Kidney capillary endothelial cell (primary cell): ENCODE results near the gene VCY.
"Not testable (repeated sequence)": the region's sequence is repeated elsewhere in the genome, so short reads cannot be mapped to it uniquely, and the experiment has no call there.

Source experiments
- DNase-seq: peaks from one replicate; pipeline ENCODE4 v3.0.0-alpha.2; 2018; ENCODE audit warnings: low spot score

Gene VCY

DNA sequence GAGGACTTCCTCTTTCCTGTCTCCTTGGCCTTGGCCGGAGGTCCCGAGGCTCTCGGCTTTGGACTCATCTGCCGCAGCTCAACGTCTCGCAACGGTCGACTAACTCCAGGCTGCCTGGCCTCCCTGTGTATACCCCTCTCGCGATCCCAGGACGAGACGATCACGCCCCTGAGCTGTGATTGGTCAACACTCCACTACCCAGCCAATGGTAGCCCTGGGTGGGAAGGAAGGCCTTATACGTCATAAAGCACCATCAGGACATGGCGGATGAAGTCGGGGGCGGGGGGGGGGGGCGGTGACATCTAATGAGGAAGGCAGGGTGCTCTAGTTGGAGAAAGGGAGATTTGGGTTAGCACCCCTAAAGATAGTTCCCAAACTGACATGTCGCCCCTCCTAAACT lies at the start of gene VCY:
TSS of gene VCY (minus strand) at position 101 of the 400 bp plus-strand sequence. CDS start at position 68, 33 bp downstream.
- DNase-seq: not testable (repeated sequence)

DNA sequence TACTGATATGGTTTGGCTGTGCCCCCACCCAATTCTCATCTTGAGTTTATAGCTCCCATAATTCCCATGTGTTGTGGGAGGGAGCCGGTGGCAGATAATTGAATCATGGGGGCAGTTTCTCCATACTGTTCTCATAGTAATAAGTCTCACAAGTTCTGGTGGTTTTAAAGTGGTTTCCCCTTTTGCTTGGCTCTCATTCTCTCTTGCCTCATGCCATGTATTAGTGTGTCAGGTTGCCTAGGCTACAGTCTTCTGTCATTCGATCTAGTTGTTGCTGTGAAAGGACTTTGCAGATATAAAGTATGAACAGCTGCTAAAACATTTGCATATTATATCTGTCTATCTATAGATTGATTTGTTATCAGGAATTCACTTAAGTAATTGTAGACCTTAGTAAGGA lies 44.1 kb upstream of the VCY start:
- DNase-seq: not testable (repeated sequence)

DNA sequence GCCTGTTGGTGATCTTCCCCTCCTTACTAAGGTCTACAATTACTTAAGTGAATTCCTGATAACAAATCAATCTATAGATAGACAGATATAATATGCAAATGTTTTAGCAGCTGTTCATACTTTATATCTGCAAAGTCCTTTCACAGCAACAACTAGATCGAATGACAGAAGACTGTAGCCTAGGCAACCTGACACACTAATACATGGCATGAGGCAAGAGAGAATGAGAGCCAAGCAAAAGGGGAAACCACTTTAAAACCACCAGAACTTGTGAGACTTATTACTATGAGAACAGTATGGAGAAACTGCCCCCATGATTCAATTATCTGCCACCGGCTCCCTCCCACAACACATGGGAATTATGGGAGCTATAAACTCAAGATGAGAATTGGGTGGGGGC lies 25.6 kb upstream of the VCY start:
- not testable (repeated sequence) for DNase-seq

DNA sequence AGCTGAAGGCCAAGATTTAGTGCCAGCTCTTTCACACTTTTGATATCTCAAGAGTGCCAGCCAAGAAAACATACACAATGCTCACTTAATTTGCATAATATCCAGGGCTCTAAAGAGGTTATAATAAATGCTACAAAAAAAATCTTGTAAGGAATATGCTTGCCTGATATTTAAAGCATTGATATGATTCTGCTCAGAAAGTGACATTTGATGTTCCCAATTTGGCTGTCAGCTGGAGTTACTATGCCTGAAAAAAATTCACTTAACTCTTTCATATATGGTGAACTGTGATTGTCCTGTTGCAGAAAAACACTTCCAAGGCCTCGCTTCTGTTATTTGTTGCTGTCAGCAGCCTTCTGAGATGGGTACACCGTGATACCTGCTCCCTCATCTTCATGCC lies 43.9 kb downstream of the VCY start:
- DNase-seq: not testable (repeated sequence)
